ENCODE data around the gene C1QC.
"Not testable (repeated sequence)": the region's sequence is repeated elsewhere in the genome, so short reads cannot be mapped to it uniquely, and the experiment has no call there.

The C1QC gene

DNA sequence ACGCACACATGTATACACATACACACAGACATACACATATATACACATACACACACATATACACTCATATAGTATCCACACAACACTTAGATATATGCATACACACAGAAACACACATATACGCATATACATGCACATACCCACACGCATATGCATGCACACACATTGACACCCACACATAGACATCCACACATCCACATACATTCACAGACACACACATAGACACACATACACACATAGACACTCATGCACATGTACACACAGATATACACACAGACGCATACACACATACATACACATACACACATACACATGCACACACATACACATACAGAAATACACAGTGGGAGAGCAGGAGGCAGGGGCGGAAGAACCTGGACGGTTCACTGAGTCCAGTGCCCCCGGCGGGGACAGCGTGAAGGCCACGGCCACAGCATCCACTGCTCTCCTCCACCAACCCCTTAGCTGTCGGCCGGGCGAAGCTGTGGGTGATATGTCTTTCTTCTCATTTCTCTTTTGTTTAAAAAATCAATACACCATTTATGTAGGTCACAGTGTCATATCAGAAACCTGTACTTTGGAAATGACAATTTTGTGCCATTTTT, 6.8 kb downstream of the C1QC start:
- DNase-seq (ENCODE audit: low read depth in 3 of 3): no peak

DNA sequence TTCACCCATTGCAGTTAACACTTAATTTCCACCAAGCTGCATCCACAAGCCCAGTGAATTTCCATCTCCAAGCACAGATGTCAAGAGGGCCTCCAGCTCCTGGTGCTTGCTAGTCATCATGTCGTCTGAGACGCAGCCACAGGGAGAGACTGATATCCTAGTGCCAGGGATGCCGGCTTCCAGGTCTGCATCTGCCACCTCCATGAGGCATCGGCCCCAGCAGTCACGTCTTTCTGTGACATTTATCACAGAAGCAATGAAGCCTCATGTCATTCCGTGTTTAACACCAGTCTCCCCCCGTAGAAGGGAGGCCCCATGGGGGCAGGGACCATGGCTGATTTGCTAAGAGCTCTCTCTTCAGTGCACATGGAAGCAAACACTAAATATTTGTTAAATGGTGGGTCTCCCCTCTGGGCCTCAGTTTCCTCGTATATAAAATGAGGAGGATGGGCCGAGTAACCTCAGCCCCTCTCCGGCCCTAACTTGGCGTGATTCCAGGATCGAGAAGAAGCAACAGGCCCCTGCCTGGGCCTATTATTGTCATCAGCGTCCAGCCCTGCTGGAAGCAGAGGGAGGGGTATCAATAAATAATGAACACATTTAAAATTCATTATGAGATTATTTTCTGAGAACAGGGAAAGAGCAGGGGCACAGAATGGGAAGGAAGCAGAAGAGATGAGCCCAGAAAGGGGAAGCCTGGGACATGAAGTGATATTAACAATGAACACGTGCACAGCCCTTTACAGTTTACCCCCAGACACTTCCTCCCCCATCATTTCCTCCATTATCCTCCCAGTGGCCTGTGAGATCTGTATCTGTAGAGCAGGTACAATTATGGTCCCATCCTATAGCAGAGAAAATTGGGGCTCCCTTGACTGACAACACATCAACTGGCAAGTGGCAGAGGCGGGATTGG, 8.8 kb downstream of the C1QC start:
- no peak for DNase-seq (ENCODE audit: low read depth in 3 of 3)

- no peak for DNase-seq (ENCODE audit: low read depth in 3 of 3)
Measured at GRCh38 chr1:22652881-22653316, 9.5 kb downstream of the C1QC start, which contains the start of gene C1QB. C1QB (plus strand) TSS chr1:22653236; CDS start chr1:22659463, 6,227 bp downstream.

GRCh38 chr1:22654692-22655091, 11.3 kb downstream of the C1QC start:
- no peak for DNase-seq (ENCODE audit: low read depth in 3 of 3)

- no peak for DNase-seq (ENCODE audit: low read depth in 3 of 3)
Measured at GRCh38 chr1:22658385-22659163, 15.1 kb downstream of the C1QC start.

GRCh38 chr1:22660716-22661241, 17.3 kb downstream of the C1QC start:
- DNase-seq (ENCODE audit: low read depth in 3 of 3): no peak

GRCh38 chr1:22661880-22662279, 18.4 kb downstream of the C1QC start:
- DNase-seq (ENCODE audit: low read depth in 3 of 3): no peak

DNA sequence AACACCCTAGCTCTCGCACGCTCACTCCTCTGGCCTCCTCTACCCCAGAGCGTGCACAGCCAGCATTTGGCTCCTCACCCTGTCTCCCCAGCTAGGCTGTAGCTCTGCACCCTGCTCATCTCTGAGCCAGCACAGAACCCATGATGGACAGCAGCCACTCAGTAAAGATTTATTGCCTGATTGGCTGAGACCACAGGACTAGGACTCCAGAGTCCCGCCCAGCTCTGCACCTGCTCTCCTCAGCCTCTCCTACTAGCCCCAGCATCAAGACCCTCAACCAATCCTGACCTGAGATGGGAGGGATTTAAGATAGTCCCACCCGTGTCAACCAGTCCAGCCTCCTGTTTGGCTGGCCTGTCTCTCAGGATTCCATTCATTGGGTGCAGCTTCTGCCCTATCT, 18.9 kb downstream of the C1QC start:
- no peak for DNase-seq (ENCODE audit: low read depth in 3 of 3)

DNA sequence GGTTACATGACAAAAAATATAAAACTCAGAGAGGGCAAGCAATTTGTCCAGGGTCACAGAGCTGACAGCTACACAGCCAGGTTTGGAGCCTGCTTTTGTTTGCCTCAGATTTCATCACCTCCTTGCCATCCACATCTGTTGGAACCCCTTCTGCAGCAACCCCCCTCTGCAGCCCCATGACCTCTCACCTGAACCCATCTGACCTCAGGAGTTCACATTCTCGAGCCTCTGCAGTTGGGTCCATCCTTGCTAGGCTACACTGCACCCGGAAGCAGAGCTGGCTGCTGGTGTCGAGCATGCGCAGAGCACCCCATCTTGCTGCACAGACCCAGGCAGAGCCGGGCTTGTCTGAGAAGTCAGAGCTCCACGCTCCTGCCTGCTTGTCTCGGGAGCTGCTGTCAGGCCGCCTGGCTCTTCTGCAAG, 19.6 kb downstream of the C1QC start:
- no peak for DNase-seq (ENCODE audit: low read depth in 3 of 3)

DNA sequence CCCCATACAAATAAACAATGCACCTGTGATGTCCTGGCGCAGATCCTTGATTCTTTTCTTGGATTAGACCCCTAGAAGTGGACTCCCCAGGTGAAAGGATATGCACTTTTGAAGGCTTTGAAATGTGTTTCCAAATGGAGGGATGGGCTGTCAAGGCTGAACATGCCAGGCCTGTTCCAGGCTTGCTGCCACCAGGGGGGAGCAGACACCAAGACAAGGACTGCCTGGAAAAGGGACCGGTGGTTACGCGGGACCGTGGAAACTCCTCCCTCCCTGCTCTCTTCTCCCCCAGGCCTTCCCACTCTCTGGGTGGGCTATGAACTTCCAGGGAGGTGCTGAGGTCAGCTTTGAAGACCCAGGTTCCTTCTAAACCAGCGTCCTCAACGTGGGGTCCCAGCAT, 22.3 kb downstream of the C1QC start:
- DNase-seq (ENCODE audit: low read depth in 3 of 3): no peak

GRCh38 chr1:22666412-22666811, 23.0 kb downstream of the C1QC start:
- no peak for DNase-seq (ENCODE audit: low read depth in 3 of 3)

DNA sequence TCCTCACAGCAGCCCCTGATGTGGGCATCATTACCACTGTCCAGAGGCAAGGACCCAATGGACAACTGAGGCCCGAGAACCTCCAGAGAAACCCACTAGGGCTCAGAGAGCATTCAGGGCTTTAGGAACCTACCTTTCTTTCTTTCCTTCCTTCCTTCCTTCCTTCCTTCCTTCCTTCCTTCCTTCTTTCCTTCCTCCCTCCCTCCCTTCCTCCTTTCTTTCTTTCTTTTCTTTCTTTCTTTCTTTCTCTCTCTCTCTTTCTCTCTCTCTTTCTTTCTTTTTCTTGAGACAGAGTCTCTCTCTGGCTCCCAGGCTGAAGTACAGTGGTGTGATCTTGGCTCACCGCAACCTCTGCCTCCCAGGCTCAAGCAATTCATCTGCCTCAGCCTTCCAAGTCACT, 25.4 kb downstream of the C1QC start:
- DNase-seq (ENCODE audit: low read depth in 3 of 3): not testable (repeated sequence)

DNA sequence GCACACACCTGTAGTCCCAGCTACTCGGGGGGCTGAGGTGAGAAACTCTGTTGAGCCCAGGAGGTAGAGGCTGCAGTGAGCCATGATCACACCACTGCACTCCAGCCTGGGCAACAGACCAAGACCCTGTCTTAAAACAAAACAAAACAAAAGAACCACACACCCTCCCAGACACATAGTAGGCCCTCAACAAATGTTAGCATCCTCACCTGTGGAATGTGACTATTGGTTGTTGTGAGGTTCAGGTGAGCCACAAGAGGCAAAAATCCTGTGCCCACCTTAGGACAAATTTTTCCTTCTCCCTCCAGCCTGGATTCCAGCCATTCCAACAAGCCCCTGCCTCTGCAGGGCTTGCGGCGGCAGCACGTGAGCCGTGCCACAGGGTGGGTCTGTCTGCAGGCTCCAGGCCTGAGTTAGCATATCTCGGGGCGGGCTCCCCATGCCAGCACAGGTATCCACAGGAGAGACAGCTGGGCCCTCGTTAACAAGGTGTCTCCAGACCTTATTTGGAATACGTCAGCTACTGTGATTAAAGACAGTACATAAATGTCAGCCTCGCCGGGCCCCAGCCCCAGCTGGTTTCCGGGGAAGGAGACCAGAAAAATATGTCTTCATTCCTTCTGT, 27.0 kb downstream of the C1QC start:
- no peak for DNase-seq (ENCODE audit: low read depth in 3 of 3)

GRCh38 chr1:22671999-22672398, 28.6 kb downstream of the C1QC start:
- DNase-seq (ENCODE audit: low read depth in 3 of 3): no peak

DNA sequence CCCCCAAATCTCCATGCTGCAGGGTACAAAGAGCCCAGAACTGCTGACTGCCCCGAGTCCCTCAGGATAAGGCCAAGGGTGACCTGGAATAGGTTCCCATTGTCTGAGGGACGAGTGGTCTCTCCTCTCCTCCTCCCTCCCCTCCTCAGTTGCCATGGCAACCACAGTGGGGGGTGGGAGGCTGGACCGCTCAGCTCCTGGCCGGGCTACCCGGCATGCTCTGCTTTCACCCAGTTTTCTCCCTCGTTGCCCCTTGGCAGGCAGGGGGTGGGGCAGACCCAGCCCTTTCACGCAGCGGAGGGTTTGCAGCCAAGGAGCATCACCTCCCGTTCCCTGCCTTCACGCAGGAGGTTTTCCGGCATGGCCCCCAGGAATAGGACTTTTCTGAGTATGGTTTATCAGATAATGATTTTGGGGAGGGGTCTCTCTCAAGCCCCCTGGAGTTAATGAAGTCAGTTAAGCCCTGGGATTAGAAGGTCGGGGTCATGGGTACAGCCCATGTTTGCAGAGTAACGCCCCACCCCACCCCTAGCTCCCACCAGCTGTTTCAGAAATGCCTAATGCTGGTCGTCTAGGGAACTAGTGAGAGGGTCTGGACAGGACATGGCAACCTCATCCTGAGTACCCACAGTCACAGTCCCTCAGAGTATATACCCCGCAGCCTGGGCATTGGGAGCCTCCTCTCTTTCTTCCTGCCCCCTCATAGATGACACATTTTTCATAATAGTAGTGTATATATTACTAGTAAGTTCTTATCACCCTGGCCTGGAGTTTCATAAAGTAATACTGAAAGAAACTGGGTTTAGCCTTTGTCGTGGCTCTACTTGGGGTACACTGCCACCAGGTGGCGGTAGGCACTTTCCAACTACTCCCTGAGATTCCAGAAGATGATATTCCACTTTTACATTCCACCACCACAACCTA, 30.3 kb downstream of the C1QC start:
- DNase-seq (ENCODE audit: low read depth in 3 of 3): no peak

- DNase-seq (ENCODE audit: low read depth in 3 of 3): no peak
Measured at GRCh38 chr1:22674410-22674749, 30.9 kb downstream of the C1QC start.

GRCh38 chr1:22676151-22676550, 32.7 kb downstream of the C1QC start:
- DNase-seq (ENCODE audit: low read depth in 3 of 3): not testable (repeated sequence)

DNA sequence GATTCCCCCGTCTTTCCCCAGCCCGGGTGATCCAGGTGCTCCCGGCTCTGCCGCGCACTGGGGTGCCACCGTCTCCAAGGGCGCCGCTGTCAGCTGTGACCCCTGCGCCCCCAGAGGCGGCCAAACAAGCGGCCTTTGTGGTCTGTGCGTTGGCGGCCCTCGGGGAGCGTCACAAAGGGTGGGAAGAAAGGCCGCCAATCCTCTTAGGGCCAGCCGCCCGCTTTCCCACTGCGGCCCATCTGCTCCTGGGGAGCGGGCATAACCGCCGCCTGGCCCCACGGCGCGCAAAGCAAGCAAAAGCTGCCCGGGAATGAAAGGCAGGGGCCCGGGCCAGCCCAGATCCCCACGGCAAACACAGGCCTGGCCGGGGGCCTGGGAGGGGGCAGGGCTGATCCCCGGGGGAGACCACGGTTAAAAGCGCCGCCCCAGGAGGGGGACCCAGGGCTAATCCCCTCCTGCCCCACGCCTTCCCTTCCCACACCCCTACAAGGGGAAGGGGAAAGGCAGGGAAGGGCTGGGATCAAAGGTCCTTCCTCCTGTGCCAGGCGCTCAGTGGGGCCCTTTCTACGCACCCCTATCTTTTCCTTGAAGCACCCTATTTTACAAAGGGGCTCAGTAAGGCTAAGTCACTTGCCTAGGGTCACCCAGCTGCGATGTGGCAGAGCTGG, 33.6 kb downstream of the C1QC start:
- DNase-seq (ENCODE audit: low read depth in 3 of 3): no peak

DNA sequence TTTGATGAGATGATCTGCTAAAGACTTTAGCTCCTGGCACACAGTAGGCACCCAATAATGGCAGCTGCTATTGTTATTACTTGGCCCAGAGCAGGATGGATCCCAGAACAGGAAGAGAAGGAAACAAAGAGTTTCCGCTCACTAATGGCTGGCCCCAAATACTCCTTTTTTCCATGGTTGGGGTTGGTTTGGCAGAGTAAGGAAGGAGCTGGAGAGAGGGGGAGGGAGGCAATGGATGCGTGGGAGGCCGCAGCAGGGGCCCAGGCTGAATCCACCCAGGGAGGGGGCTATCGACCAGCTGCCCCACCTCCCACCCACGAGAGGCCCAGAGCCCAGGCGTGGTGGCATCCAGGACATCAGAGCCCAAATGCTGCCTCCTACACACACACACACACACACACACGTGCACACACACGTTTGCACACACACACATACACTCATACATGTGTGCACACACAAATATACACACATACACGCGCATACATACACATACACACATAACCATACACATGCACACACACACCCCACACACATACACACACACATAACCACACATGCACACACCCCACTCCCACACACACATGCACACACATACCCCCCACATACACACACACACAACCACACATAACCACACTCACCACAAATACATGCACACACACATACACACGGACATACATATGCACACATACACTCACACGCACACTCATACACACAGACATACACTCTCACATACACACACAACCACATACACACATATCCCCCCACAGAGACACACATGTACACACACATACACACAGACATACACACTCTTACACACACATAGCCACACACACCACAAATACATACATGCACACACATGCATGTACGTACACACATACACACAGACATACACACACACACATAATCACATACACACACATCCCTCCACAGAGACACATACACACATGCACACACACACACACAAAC, 34.8 kb downstream of the C1QC start:
- DNase-seq (ENCODE audit: low read depth in 3 of 3): no peak
